GM12878 (cell line): ENCODE results near the gene RBBP6.

ENCODE experiments used
- IRF4 ChIP-seq: IDR thresholded peaks from 2 replicates; pipeline ENCODE4 v1.6.1; 2011; ENCODE audit warnings: low read depth, low read length
- JUNB ChIP-seq: IDR thresholded peaks from 2 replicates; pipeline ENCODE4 v1.6.1; 2016; ENCODE audit warnings: antibody characterized with exemption, mild to moderate bottlenecking
- TF ChIP-seq, protein P1 (sequence below): IDR thresholded peaks from 2 replicates; pipeline ENCODE4 v1.6.1; 2011; ENCODE audit warnings: low read depth, mild to moderate bottlenecking, low read length, moderate library complexity, borderline replicate concordance; ENCODE audit errors: extremely low read depth
- TF ChIP-seq, protein P2 (sequence below), 3 experiments: IDR thresholded peaks in 2 of 3; conservative IDR thresholded peaks in 1 of 3; 2 replicates each; pipeline ENCODE4 v1.5.1; 2011; ENCODE audit warnings: low read depth in 3 of 3, low read length in 3 of 3, mild to moderate bottlenecking in 3 of 3, control low read depth in 2 of 3, moderate library complexity in 2 of 3, inconsistent platforms in 1 of 3, mixed read lengths in 1 of 3; ENCODE audit not compliant: control insufficient read depth in 2 of 3, insufficient read depth in 1 of 3; ENCODE audit errors: extremely low read depth in 1 of 3

DNA sequence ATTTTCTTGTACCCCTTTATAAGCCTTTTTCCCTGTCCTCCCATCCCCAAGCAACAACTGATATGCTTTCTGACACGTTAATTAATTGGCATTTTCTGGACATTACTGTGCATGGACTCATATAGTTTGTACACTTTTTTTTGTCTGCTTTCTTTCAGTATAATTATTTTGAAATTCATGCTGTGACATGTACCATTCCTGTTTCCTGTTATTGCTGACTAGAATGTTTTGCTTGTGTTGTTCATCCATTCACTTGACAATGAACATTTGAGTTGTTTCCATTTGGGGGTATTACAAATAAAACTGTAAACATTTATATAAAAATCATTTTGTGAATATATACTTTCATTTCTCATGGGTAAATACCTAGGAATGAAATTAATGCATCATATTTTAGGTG is 50.6 kb downstream of the RBBP6 start:
- TF ChIP-seq IRF4 (no peak), JUNB (no peak)
- TF ChIP-seq, protein P1, sequence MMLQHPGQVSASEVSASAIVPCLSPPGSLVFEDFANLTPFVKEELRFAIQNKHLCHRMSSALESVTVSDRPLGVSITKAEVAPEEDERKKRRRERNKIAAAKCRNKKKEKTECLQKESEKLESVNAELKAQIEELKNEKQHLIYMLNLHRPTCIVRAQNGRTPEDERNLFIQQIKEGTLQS, result no peak
- TF ChIP-seq, protein P2, sequence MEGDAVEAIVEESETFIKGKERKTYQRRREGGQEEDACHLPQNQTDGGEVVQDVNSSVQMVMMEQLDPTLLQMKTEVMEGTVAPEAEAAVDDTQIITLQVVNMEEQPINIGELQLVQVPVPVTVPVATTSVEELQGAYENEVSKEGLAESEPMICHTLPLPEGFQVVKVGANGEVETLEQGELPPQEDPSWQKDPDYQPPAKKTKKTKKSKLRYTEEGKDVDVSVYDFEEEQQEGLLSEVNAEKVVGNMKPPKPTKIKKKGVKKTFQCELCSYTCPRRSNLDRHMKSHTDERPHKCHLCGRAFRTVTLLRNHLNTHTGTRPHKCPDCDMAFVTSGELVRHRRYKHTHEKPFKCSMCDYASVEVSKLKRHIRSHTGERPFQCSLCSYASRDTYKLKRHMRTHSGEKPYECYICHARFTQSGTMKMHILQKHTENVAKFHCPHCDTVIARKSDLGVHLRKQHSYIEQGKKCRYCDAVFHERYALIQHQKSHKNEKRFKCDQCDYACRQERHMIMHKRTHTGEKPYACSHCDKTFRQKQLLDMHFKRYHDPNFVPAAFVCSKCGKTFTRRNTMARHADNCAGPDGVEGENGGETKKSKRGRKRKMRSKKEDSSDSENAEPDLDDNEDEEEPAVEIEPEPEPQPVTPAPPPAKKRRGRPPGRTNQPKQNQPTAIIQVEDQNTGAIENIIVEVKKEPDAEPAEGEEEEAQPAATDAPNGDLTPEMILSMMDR (IDR thresholded peaks at IDR 0.05 in 2 of 3, conservative IDR thresholded peaks at IDR 0.05 in 1 of 3; ENCODE audit: control insufficient read depth in 2 of 3, extremely low read depth in 1 of 3, insufficient read depth in 1 of 3, low read depth in 3 of 3, low read length in 3 of 3), result no peak
